ENCODE data around the gene PSMD14. TPM values are rescaled to one million over a fixed set of nuclear protein-coding genes. Genes with fewer than 3 reads are reported as not detected.

The PSMD14 gene
- total RNA-seq, 2 experiments from 2014 or later: 49.2 to 84.3 TPM

GRCh38 chr2:161321944-161322648, 13.9 kb downstream of the PSMD14 start:
- no peak for DNase-seq (ENCODE audit: low spot score)
- no peak overlapping the region for H3K4me2 ChIP-seq (ENCODE audit: low read length)
- intact Hi-C loops (cut with micrococcal nuclease; ENCODE audit: unreplicated experiment): no loop called here
- no peak for TF ChIP-seq EZH2phosphoT487 (IDR thresholded peaks at IDR 0.05; ENCODE audit: borderline replicate concordance, low read depth, low read length)
- TF ChIP-seq CTCF (conservative IDR thresholded peaks at IDR 0.05; ENCODE audit: low read length): no peak
- ChIA-PET POLR2A (interaction anchor here (2.6 kb wide), 1 partner anchor 9 kb away, joined by 13 read pairs; no protein-coding TSS in a partner anchor), CTCF (ENCODE audit: unreplicated experiment) (no interaction called here)
- no peaks in the 10 kb centered on the region for H3K9me3 ChIP-seq (ENCODE audit: low read length)
- no peak overlapping the region for H3K4me3 ChIP-seq (ENCODE audit: low read depth, low read length, poor library complexity, severe bottlenecking)
- H3K4me1 ChIP-seq (ENCODE audit: insufficient read depth, low read length, poor library complexity, severe bottlenecking): no peaks in the 10 kb centered on the region
- no peak overlapping the region for H2AFZ ChIP-seq (ENCODE audit: low read length)
- no peak overlapping the region for H3K27ac ChIP-seq (ENCODE audit: low read depth, low read length, poor library complexity, severe bottlenecking)
- no TSS peak for BruUV-seq (replicated peaks)
- H3K36me3 ChIP-seq (ENCODE audit: insufficient read depth, low read length): peaks cover 92% of the 10 kb centered on the region
- H3K79me2 ChIP-seq (ENCODE audit: insufficient read depth, low read depth, low read length): peaks cover 52% of the 10 kb centered on the region
- H4K20me1 ChIP-seq (ENCODE audit: insufficient read depth, low read length): no peaks in the 10 kb centered on the region
- no peaks in the 10 kb centered on the region for H3K9me2 ChIP-seq (ENCODE audit: insufficient read depth, low read length)

GRCh38 chr2:161324876-161325275, 16.7 kb downstream of the PSMD14 start:
- Histone ChIP-seq H3K4me3 (ENCODE audit: low read depth, low read length, poor library complexity, severe bottlenecking) (no peak overlapping the region), H2AFZ (ENCODE audit: low read length) (no peak overlapping the region), H3K9me3 (ENCODE audit: low read length) (no peaks in the 10 kb centered on the region), H3K4me2 (ENCODE audit: low read length) (no peak overlapping the region), H3K27ac (ENCODE audit: low read depth, low read length, poor library complexity, severe bottlenecking) (no peak overlapping the region), H3K79me2 (ENCODE audit: insufficient read depth, low read depth, low read length) (peaks cover 35% of the 10 kb centered on the region; the same call in 1 of the 2 replicates), H3K9me2 (ENCODE audit: insufficient read depth, low read length) (no peaks in the 10 kb centered on the region), H3K36me3 (ENCODE audit: insufficient read depth, low read length) (peaks cover 77% of the 10 kb centered on the region), H4K20me1 (ENCODE audit: insufficient read depth, low read length) (no peaks in the 10 kb centered on the region), H3K4me1 (ENCODE audit: insufficient read depth, low read length, poor library complexity, severe bottlenecking) (no peaks in the 10 kb centered on the region)
- TF ChIP-seq CTCF (conservative IDR thresholded peaks at IDR 0.05; ENCODE audit: low read length) (no peak), EZH2phosphoT487 (IDR thresholded peaks at IDR 0.05; ENCODE audit: borderline replicate concordance, low read depth, low read length) (no peak)
- ChIA-PET POLR2A (interaction anchor here (0.6 to 0.7 kb wide), 2 partner anchors 12 to 56 kb away, joined by 3 to 4 read pairs; no protein-coding TSS in a partner anchor), CTCF (ENCODE audit: unreplicated experiment) (no interaction called here)
- no peak for DNase-seq (ENCODE audit: low spot score)
- intact Hi-C loops (cut with micrococcal nuclease; ENCODE audit: unreplicated experiment): no loop called here
- no TSS peak for BruUV-seq (replicated peaks)

GRCh38 chr2:161327582-161327981, 19.4 kb downstream of the PSMD14 start:
- ChIA-PET CTCF (ENCODE audit: unreplicated experiment) (interaction anchor here (0.6 kb wide), 1 partner anchor 32 kb away, joined by 4 read pairs; no protein-coding TSS in a partner anchor), POLR2A (no interaction called here)
- intact Hi-C loops (cut with micrococcal nuclease; ENCODE audit: unreplicated experiment): no loop called here
- Histone ChIP-seq H3K27ac (ENCODE audit: low read depth, low read length, poor library complexity, severe bottlenecking) (no peak overlapping the region), H3K9me2 (ENCODE audit: insufficient read depth, low read length) (no peaks in the 10 kb centered on the region), H3K4me2 (ENCODE audit: low read length) (no peak overlapping the region), H2AFZ (ENCODE audit: low read length) (no peak overlapping the region), H3K9me3 (ENCODE audit: low read length) (no peaks in the 10 kb centered on the region), H4K20me1 (ENCODE audit: insufficient read depth, low read length) (no peaks in the 10 kb centered on the region), H3K36me3 (ENCODE audit: insufficient read depth, low read length) (peaks cover 69% of the 10 kb centered on the region), H3K4me3 (ENCODE audit: low read depth, low read length, poor library complexity, severe bottlenecking) (no peak overlapping the region), H3K79me2 (ENCODE audit: insufficient read depth, low read depth, low read length) (peaks cover 42% of the 10 kb centered on the region; the same call in 1 of the 2 replicates), H3K4me1 (ENCODE audit: insufficient read depth, low read length, poor library complexity, severe bottlenecking) (no peaks in the 10 kb centered on the region)
- BruUV-seq (replicated peaks): no TSS peak
- DNase-seq (ENCODE audit: low spot score): no peak
- TF ChIP-seq CTCF (conservative IDR thresholded peaks at IDR 0.05; ENCODE audit: low read length) (no peak), EZH2phosphoT487 (IDR thresholded peaks at IDR 0.05; ENCODE audit: borderline replicate concordance, low read depth, low read length) (no peak)
